Naive B cell (primary cell): Measurements from ENCODE around the gene KRTAP4-5. TPM values are rescaled to one million over a fixed set of nuclear protein-coding genes. Genes with fewer than 3 reads are reported as not detected.
"Not testable (repeated sequence)": the region's sequence is repeated elsewhere in the genome, so short reads cannot be mapped to it uniquely, and the experiment has no call there.

Experiments
- ATAC-seq, 2 donors: fragments of 150-1000 bp; cut with Tn5 transposase; 2 replicates each; pipeline ENCODE4 v1.10.0; 2021; ENCODE audit warnings: low read depth in 2 of 2, mild to moderate bottlenecking in 2 of 2, moderate library complexity in 2 of 2
- DNase-seq: peaks from one replicate; pipeline ENCODE4 v3.0.0; 2022
- H3K27ac Mint-ChIP-seq, 6 donors: one replicate each; pipeline ENCODE4 v1.8.0; 2020 to 2022; ENCODE audit warnings: mild to moderate bottlenecking in 6 of 6, mixed read lengths in 6 of 6, moderate library complexity in 5 of 6, inconsistent platforms in 2 of 6
- H3K27me3 Mint-ChIP-seq, 3 donors: one replicate each; pipeline ENCODE4 v1.8.0; 2021 to 2022; ENCODE audit warnings: mixed read lengths in 3 of 3, mild to moderate bottlenecking in 1 of 3
- H3K36me3 Mint-ChIP-seq, 2 donors: one replicate each; pipeline ENCODE4 v1.8.0; 2020 to 2022; ENCODE audit warnings: mixed read lengths in 2 of 2, inconsistent platforms in 1 of 2, mild to moderate bottlenecking in 1 of 2
- H3K4me1 Mint-ChIP-seq, 3 donors: one replicate each; pipeline ENCODE4 v1.8.0; 2020 to 2022; ENCODE audit warnings: mixed read lengths in 3 of 3, inconsistent platforms in 1 of 3, mild to moderate bottlenecking in 1 of 3, moderate library complexity in 1 of 3
- H3K4me3 Mint-ChIP-seq, 8 donors: one replicate each; pipeline ENCODE4 v1.8.0; 2020 to 2022; ENCODE audit warnings: mild to moderate bottlenecking in 8 of 8, mixed read lengths in 8 of 8, moderate library complexity in 8 of 8, inconsistent platforms in 2 of 8
- H3K9me3 Mint-ChIP-seq, 7 donors: one replicate each; pipeline ENCODE4 v1.8.0; 2020 to 2022; ENCODE audit warnings: mixed read lengths in 7 of 7, mild to moderate bottlenecking in 5 of 7, inconsistent platforms in 2 of 7, moderate library complexity in 1 of 7
- polyA plus RNA-seq, 6 donors: library from polyadenylated mRNA; unstranded; fragments of 300-500 nt; fragmentation: Illumina TruSeq; gene quantifications; one replicate each; pipeline ENCODE4 v1.2.3, GENCODE V29; 2021; ENCODE audit warnings: low read depth in 6 of 6

The KRTAP4-5 gene
- polyA plus RNA-seq, 6 donors from 2014 or later: not detected

- peak overlapping the region in 4 of 8 donors; percentile 43 to 69 (median 52) for H3K4me3 Mint-ChIP-seq
- no peak for ATAC-seq
- DNase-seq: no peak
- no peaks in the 10 kb centered on the region for H3K27me3 Mint-ChIP-seq
- H3K4me1 Mint-ChIP-seq: peaks cover 59 to 95% (median 73%) of the 10 kb centered on the region in 3 donors
- peaks cover 3 to 34% of the 10 kb centered on the region in 2 donors for H3K36me3 Mint-ChIP-seq
- H3K9me3 Mint-ChIP-seq: peaks cover 0 to 19% (median 3%) of the 10 kb centered on the region in 7 donors
- peak overlapping the region; percentile 57 to 95 (median 87) for H3K27ac Mint-ChIP-seq
Measured at GRCh38 chr17:41118721-41119120, 30.9 kb downstream of the KRTAP4-5 start.

GRCh38 chr17:41117846-41118386, 31.7 kb downstream of the KRTAP4-5 start, which contains the start of gene KRTAP4-11:
Gene KRTAP4-11, minus strand, starts transcription at chr17:41118373. Its CDS starts 58 bp downstream, at chr17:41118315.
- Mint-ChIP-seq H3K36me3 (peaks cover 10 to 27% of the 10 kb centered on the region in 2 donors), H3K27ac (peak within 1 kb of the TSS; percentile 91 to 100 (median 98)), H3K4me1 (peaks cover 53 to 92% (median 65%) of the 10 kb centered on the region in 3 donors), H3K4me3 (peak within 1 kb of the TSS in 6 of 8 donors; percentile 36 to 87 (median 74)), H3K9me3 (peaks cover 0 to 22% (median 4%) of the 10 kb centered on the region in 7 donors)
- not testable (repeated sequence) for ATAC-seq, H3K27me3 Mint-ChIP-seq, DNase-seq

GRCh38 chr17:41116297-41116696, 33.3 kb downstream of the KRTAP4-5 start:
- DNase-seq (peak; percentile 74), ATAC-seq (peak; percentile 71 to 76)
- Mint-ChIP-seq H3K4me3 (peak overlapping the region in 7 of 8 donors; percentile 30 to 87 (median 66)), H3K27me3 (no peaks in the 10 kb centered on the region), H3K27ac (peak overlapping the region; percentile 89 to 100 (median 98)), H3K9me3 (peaks cover 2 to 22% (median 14%) of the 10 kb centered on the region in 7 donors), H3K36me3 (peaks cover 14 to 33% of the 10 kb centered on the region in 2 donors), H3K4me1 (peaks cover 52 to 76% (median 58%) of the 10 kb centered on the region in 3 donors)

GRCh38 chr17:41111151-41111885, 38.3 kb downstream of the KRTAP4-5 start:
- ATAC-seq: no peak
- peaks cover 19 to 20% of the 10 kb centered on the region in 2 donors for H3K36me3 Mint-ChIP-seq
- H3K27me3 Mint-ChIP-seq: no peaks in the 10 kb centered on the region
- H3K9me3 Mint-ChIP-seq: peaks cover 0 to 23% (median 12%) of the 10 kb centered on the region in 7 donors
- H3K4me3 Mint-ChIP-seq: peak overlapping the region in 5 of 8 donors; percentile 40 to 95 (median 48)
- H3K4me1 Mint-ChIP-seq: peaks cover 45 to 60% (median 47%) of the 10 kb centered on the region in 3 donors
- DNase-seq: no peak
- peak overlapping the region in 5 of 6 donors; percentile 3 to 86 (median 72) for H3K27ac Mint-ChIP-seq

GRCh38 chr17:41108728-41109386, 40.8 kb downstream of the KRTAP4-5 start:
- H3K9me3 Mint-ChIP-seq: peaks cover 0 to 19% (median 10%) of the 10 kb centered on the region in 7 donors
- peaks cover 11 to 16% of the 10 kb centered on the region in 2 donors for H3K36me3 Mint-ChIP-seq
- H3K4me1 Mint-ChIP-seq: peaks cover 29 to 37% (median 36%) of the 10 kb centered on the region in 3 donors
- peak overlapping the region; percentile 74 to 91 (median 84) for H3K27ac Mint-ChIP-seq
- peak overlapping the region in 7 of 8 donors; percentile 75 to 95 (median 85) for H3K4me3 Mint-ChIP-seq
- ATAC-seq: peak; percentile 70 to 90
- DNase-seq, H3K27me3 Mint-ChIP-seq: not testable (repeated sequence)

GRCh38 chr17:41107941-41108450, 41.6 kb downstream of the KRTAP4-5 start:
- Mint-ChIP-seq H3K4me3 (peak overlapping the region in 7 of 8 donors; percentile 75 to 95 (median 85)), H3K4me1 (peaks cover 29 to 36% (median 32%) of the 10 kb centered on the region in 3 donors), H3K36me3 (peaks cover 11% of the 10 kb centered on the region in 2 donors), H3K27me3 (no peaks in the 10 kb centered on the region), H3K9me3 (peaks cover 0 to 15% (median 10%) of the 10 kb centered on the region in 7 donors), H3K27ac (peak overlapping the region; percentile 67 to 91 (median 82))
- DNase-seq: no peak
- no peak for ATAC-seq

GRCh38 chr17:41105347-41105746, 44.3 kb downstream of the KRTAP4-5 start, which contains the start of gene KRTAP4-9:
Gene KRTAP4-9, plus strand, starts transcription at chr17:41105389. Its CDS starts 0 bp downstream, at chr17:41105389.
- ATAC-seq, H3K4me3 Mint-ChIP-seq, H3K9me3 Mint-ChIP-seq, H3K36me3 Mint-ChIP-seq, DNase-seq, H3K27me3 Mint-ChIP-seq: not testable (repeated sequence)
- peak within 1 kb of the TSS in 3 of 6 donors; percentile 56 to 71 (median 67) for H3K27ac Mint-ChIP-seq
- peaks cover 36 to 50% (median 38%) of the 10 kb centered on the region in 3 donors for H3K4me1 Mint-ChIP-seq

GRCh38 chr17:41104386-41105038, 45.1 kb downstream of the KRTAP4-5 start:
- not testable (repeated sequence) for H3K4me3 Mint-ChIP-seq, ATAC-seq, H3K9me3 Mint-ChIP-seq

GRCh38 chr17:41103896-41104295, 45.7 kb downstream of the KRTAP4-5 start:
- no peaks in the 10 kb centered on the region for H3K36me3 Mint-ChIP-seq
- peaks cover 33 to 48% (median 39%) of the 10 kb centered on the region in 3 donors for H3K4me1 Mint-ChIP-seq
- H3K27me3 Mint-ChIP-seq: no peaks in the 10 kb centered on the region
- peak overlapping the region in 2 of 6 donors; percentile 11 to 51 for H3K27ac Mint-ChIP-seq
- DNase-seq (no peak), ATAC-seq (no peak)
- no peaks in the 10 kb centered on the region for H3K9me3 Mint-ChIP-seq
- H3K4me3 Mint-ChIP-seq: no peak overlapping the region

More at GRCh38 chr17:41104386-41105038, 45.1 kb downstream of the KRTAP4-5 start:
- peaks cover 36 to 50% (median 39%) of the 10 kb centered on the region in 3 donors for H3K4me1 Mint-ChIP-seq
- H3K27me3 Mint-ChIP-seq, H3K27ac Mint-ChIP-seq, H3K36me3 Mint-ChIP-seq, DNase-seq: not testable (repeated sequence)

- Mint-ChIP-seq H3K4me1 (peaks cover 19 to 41% (median 25%) of the 10 kb centered on the region in 3 donors), H3K9me3 (no peaks in the 10 kb centered on the region), H3K27me3 (peaks cover 0 to 10% (median 9%) of the 10 kb centered on the region in 3 donors), H3K4me3 (peak within 1 kb of the TSS in 3 of 8 donors; percentile 35 to 67 (median 47)), H3K27ac (peak within 1 kb of the TSS in 4 of 6 donors; percentile 57 to 81 (median 72)), H3K36me3 (no peaks in the 10 kb centered on the region)
- no peak for ATAC-seq
- DNase-seq: no peak
Measured at GRCh38 chr17:41101586-41102259, 47.9 kb downstream of the KRTAP4-5 start, which contains the start of gene KRTAP4-16. Gene KRTAP4-16, minus strand, starts transcription at chr17:41102209. Its CDS starts 0 bp downstream, at chr17:41102209.

GRCh38 chr17:41099682-41100480, 49.7 kb downstream of the KRTAP4-5 start:
- DNase-seq, H3K9me3 Mint-ChIP-seq, H3K27me3 Mint-ChIP-seq, H3K36me3 Mint-ChIP-seq: not testable (repeated sequence)
- ATAC-seq: peak; percentile 93 to 98
- peaks cover 19 to 36% (median 24%) of the 10 kb centered on the region in 3 donors for H3K4me1 Mint-ChIP-seq
- H3K27ac Mint-ChIP-seq: peak overlapping the region; percentile 15 to 91 (median 74)
- peak overlapping the region in 5 of 8 donors; percentile 48 to 82 (median 70) for H3K4me3 Mint-ChIP-seq
